CD14-positive monocyte (primary cell): Measurements from ENCODE around the gene MYOM3. TPM values are rescaled to one million over a fixed set of nuclear protein-coding genes. Genes with fewer than 3 reads are reported as not detected.

Experiments
- DNase-seq, 3 donors: peaks; one replicate each; pipeline ENCODE4 v3.0.0-alpha.2; 2011 to 2022
- H2AFZ ChIP-seq: 2 replicates; pipeline ENCODE4 v1.6.0; 2012; ENCODE audit warnings: mild to moderate bottlenecking, low read depth, low read length, inconsistent platforms; ENCODE audit not compliant: insufficient read depth, poor library complexity, severe bottlenecking
- H3K27ac ChIP-seq, 2 donors: 1 replicate in 1 of 2; 2 replicates in 1 of 2; pipeline ENCODE4 v1.5.1; 2012 to 2013; ENCODE audit warnings: low read length in 2 of 2, control low read depth in 1 of 2, inconsistent platforms in 1 of 2, low read depth in 1 of 2, mild to moderate bottlenecking in 1 of 2
- H3K27me3 ChIP-seq, 2 donors: one replicate each; pipeline versions ENCODE4 v1.6.0 to v1.6.1; 2011 to 2013; ENCODE audit warnings: low read length in 2 of 2; ENCODE audit not compliant: control insufficient read depth in 2 of 2, insufficient read depth in 2 of 2
- H3K36me3 ChIP-seq, 2 donors: replicated peaks in 1 of 2; 1 replicate in 1 of 2; 2 replicates in 1 of 2; pipeline versions ENCODE4 v1.5.1 to v1.6.1; 2012 to 2013; ENCODE audit warnings: low read length in 2 of 2, control low read depth in 1 of 2, inconsistent platforms in 1 of 2, mild to moderate bottlenecking in 1 of 2; ENCODE audit not compliant: insufficient read depth in 2 of 2, control insufficient read depth in 1 of 2
- H3K4me1 ChIP-seq, 2 donors: 1 replicate in 1 of 2; 2 replicates in 1 of 2; pipeline versions ENCODE4 v1.5.1 to v1.6.1; 2012 to 2013; ENCODE audit warnings: low read length in 2 of 2, control low read depth in 1 of 2, inconsistent platforms in 1 of 2, mild to moderate bottlenecking in 1 of 2, moderate library complexity in 1 of 2; ENCODE audit not compliant: insufficient read depth in 2 of 2, control insufficient read depth in 1 of 2
- H3K4me2 ChIP-seq: replicated peaks from 2 replicates; pipeline ENCODE3; 2012; ENCODE audit warnings: low read length, moderate library complexity, mild to moderate bottlenecking; ENCODE audit not compliant: poor library complexity, severe bottlenecking; ENCODE audit errors: extremely low read depth
- H3K4me3 ChIP-seq, 3 experiments: fragments of 200-600 bp in 1 of 3; sonication (generic) in 1 of 3; replicated peaks in 1 of 3; 1 replicate in 2 of 3; 2 replicates in 1 of 3; pipeline ENCODE4 v1.5.1; 2011 to 2013; ENCODE audit warnings: low read length in 3 of 3, mild to moderate bottlenecking in 3 of 3, control low read depth in 2 of 3, low read depth in 2 of 3, inconsistent platforms in 1 of 3, moderate library complexity in 1 of 3
- H3K79me2 ChIP-seq: 2 replicates; pipeline ENCODE4 v1.6.0; 2012; ENCODE audit warnings: mild to moderate bottlenecking, control low read depth, inconsistent platforms, low read length, moderate library complexity; ENCODE audit not compliant: insufficient read depth
- H3K9ac ChIP-seq: 2 replicates; pipeline ENCODE4 v1.6.0; 2017; ENCODE audit warnings: low read length, mild to moderate bottlenecking; ENCODE audit not compliant: insufficient read depth, poor library complexity, severe bottlenecking
- H3K9me3 ChIP-seq, 2 donors: replicated peaks in 1 of 2; 1 replicate in 1 of 2; 2 replicates in 1 of 2; pipeline versions ENCODE4 v1.5.1 to v1.6.1; 2012 to 2013; ENCODE audit warnings: low read length in 2 of 2, control low read depth in 1 of 2; ENCODE audit not compliant: control insufficient read depth in 1 of 2, insufficient read depth in 1 of 2
- H4K20me1 ChIP-seq: 2 replicates; pipeline ENCODE4 v1.6.0; 2012; ENCODE audit warnings: mild to moderate bottlenecking, low read length, control low read depth, moderate library complexity; ENCODE audit not compliant: insufficient read depth
- H3K27ac Mint-ChIP-seq, 7 donors: one replicate each; pipeline ENCODE4 v1.8.0; 2020; ENCODE audit warnings: mild to moderate bottlenecking in 7 of 7, mixed read lengths in 7 of 7, moderate library complexity in 6 of 7, inconsistent platforms in 2 of 7
- H3K27me3 Mint-ChIP-seq, 3 donors: one replicate each; pipeline ENCODE4 v1.8.0; 2021 to 2022; ENCODE audit warnings: low read depth in 3 of 3, mild to moderate bottlenecking in 3 of 3, mixed read lengths in 3 of 3, moderate library complexity in 3 of 3, inconsistent platforms in 1 of 3
- H3K36me3 Mint-ChIP-seq, 2 donors: one replicate each; pipeline ENCODE4 v1.8.0; 2020; ENCODE audit warnings: mixed read lengths in 2 of 2, inconsistent platforms in 1 of 2, mild to moderate bottlenecking in 1 of 2
- H3K4me1 Mint-ChIP-seq: one replicate; pipeline ENCODE4 v1.8.0; 2020; ENCODE audit warnings: mild to moderate bottlenecking, mixed read lengths
- H3K4me3 Mint-ChIP-seq, 2 donors: one replicate each; pipeline ENCODE4 v1.8.0; 2020; ENCODE audit warnings: mild to moderate bottlenecking in 2 of 2, mixed read lengths in 2 of 2, moderate library complexity in 1 of 2
- H3K9me3 Mint-ChIP-seq, 7 donors: one replicate each; pipeline ENCODE4 v1.8.0; 2020 to 2022; ENCODE audit warnings: mixed read lengths in 7 of 7, mild to moderate bottlenecking in 6 of 7, moderate library complexity in 6 of 7, inconsistent platforms in 2 of 7
- WGBS: methylation state at CpG from one replicate; pipeline ENCODE4 v1.1.5; 2013; ENCODE audit warnings: missing lambda C conversion rate; ENCODE audit not compliant: insufficient coverage; 5-methylcytosine and 5-hydroxymethylcytosine counted together
- intact Hi-C, 2 donors: fragments of 100-400 bp; cut with micrococcal nuclease; formaldehyde crosslinking; loops; one replicate each; pipeline versions ENCODE4 v1.15.0 to v1.15.1; 2023
- polyA plus RNA-seq, 3 donors: library from polyadenylated mRNA; depleted of rRNA in 1 of 3; unstranded in 2 of 3; stranded (reverse) in 1 of 3; fragments of 300-500 nt in 2 of 3; fragments of >200 nt in 1 of 3; fragmentation: Illumina TruSeq in 2 of 3; gene quantifications; 1 replicate in 2 of 3; 2 replicates in 1 of 3; pipeline ENCODE4 v1.2.3, GENCODE V29; 2012 to 2021
- TF ChIP-seq, protein P1 (sequence below): fragments of 200-600 bp; IDR thresholded peaks from one replicate; pipeline ENCODE4 v1.8.0; 2022; ENCODE audit warnings: antibody characterized with exemption, mild to moderate bottlenecking

Gene MYOM3
- polyA plus RNA-seq, 3 donors: not detected

DNA sequence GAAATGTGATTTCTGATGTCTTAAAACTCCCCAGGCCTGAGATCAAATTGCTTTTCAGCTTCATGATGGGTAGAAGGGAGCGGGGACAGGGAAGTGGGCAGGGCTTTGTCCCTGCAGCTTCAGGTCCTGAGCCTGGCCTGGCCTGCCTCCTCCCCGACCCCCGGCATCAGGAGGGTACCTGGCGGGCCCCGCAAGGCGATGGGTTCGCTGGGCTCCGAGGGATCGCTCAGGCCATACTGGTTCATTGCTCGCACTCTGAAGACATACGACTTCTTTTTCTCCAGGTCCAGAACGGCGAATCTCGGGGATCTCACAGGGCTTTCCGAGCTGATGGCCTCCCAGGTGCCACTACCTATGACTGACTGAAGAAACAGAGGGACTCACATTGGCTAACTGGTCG, 25.5 kb downstream of the MYOM3 start:
- H3K9ac ChIP-seq: no peak overlapping the region
- intact Hi-C loops: no loop called here
- no peak overlapping the region for H3K4me2 ChIP-seq
- no peaks in the 10 kb centered on the region for H3K9me3 ChIP-seq
- H3K27ac Mint-ChIP-seq: no peak overlapping the region
- H3K4me1 ChIP-seq: no peaks in the 10 kb centered on the region
- TF ChIP-seq, protein P1, sequence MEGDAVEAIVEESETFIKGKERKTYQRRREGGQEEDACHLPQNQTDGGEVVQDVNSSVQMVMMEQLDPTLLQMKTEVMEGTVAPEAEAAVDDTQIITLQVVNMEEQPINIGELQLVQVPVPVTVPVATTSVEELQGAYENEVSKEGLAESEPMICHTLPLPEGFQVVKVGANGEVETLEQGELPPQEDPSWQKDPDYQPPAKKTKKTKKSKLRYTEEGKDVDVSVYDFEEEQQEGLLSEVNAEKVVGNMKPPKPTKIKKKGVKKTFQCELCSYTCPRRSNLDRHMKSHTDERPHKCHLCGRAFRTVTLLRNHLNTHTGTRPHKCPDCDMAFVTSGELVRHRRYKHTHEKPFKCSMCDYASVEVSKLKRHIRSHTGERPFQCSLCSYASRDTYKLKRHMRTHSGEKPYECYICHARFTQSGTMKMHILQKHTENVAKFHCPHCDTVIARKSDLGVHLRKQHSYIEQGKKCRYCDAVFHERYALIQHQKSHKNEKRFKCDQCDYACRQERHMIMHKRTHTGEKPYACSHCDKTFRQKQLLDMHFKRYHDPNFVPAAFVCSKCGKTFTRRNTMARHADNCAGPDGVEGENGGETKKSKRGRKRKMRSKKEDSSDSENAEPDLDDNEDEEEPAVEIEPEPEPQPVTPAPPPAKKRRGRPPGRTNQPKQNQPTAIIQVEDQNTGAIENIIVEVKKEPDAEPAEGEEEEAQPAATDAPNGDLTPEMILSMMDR: no peak
- no peaks in the 10 kb centered on the region for H3K36me3 Mint-ChIP-seq
- peaks cover 3 to 7% (median 6%) of the 10 kb centered on the region in 3 donors for H3K27me3 Mint-ChIP-seq
- H3K9me3 Mint-ChIP-seq: no peaks in the 10 kb centered on the region
- no peak overlapping the region for H3K4me3 Mint-ChIP-seq
- 97% methylated on average over 16 of the region's 16 CpGs for WGBS
- no peak overlapping the region for H3K27ac ChIP-seq
- no peaks in the 10 kb centered on the region for H3K36me3 ChIP-seq
- no peaks in the 10 kb centered on the region for H4K20me1 ChIP-seq
- H3K4me1 Mint-ChIP-seq: no peaks in the 10 kb centered on the region
- no peaks in the 10 kb centered on the region for H3K79me2 ChIP-seq
- no peaks in the 10 kb centered on the region for H3K27me3 ChIP-seq
- DNase-seq: no peak
- H3K4me3 ChIP-seq: no peak overlapping the region
- no peak overlapping the region for H2AFZ ChIP-seq

DNA sequence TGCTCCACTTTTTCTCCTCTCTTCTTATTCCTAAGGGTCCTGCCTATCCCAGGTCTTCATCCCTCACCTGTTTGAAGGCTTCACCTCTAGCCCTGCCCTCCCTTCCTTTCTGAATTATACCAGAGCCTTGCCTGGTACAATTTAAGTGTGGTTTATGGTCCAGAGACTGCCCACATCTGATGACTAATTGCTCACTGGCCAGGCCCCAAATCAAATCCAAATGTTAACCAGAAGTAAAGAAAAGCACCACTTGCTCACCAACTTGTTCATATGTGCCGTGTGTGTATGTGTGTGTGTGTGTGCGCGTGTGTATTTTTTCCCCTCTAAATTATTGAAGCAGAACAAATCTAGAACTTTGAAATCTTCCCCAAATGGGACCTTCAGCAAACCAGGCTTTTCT, 26.4 kb downstream of the MYOM3 start:
- no CpG with 5 or more reads among the region's 3 CpGs for WGBS

More for the DNA sequence above, 26.4 kb downstream of the MYOM3 start:
- TF ChIP-seq, protein P1: no peak
- Histone ChIP-seq H3K4me2 (no peak overlapping the region), H3K9ac (no peak overlapping the region), H3K79me2 (no peaks in the 10 kb centered on the region), H2AFZ (no peak overlapping the region), H3K27me3 (no peaks in the 10 kb centered on the region), H3K36me3 (no peaks in the 10 kb centered on the region), H3K4me3 (no peak overlapping the region), H4K20me1 (no peaks in the 10 kb centered on the region), H3K4me1 (no peaks in the 10 kb centered on the region), H3K9me3 (no peaks in the 10 kb centered on the region), H3K27ac (no peak overlapping the region)
- no peak overlapping the region for H3K4me3 Mint-ChIP-seq
- intact Hi-C loops: no loop called here
- H3K27ac Mint-ChIP-seq: no peak overlapping the region
- no peaks in the 10 kb centered on the region for H3K9me3 Mint-ChIP-seq
- no peaks in the 10 kb centered on the region for H3K36me3 Mint-ChIP-seq
- DNase-seq: no peak
- peaks cover 5 to 7% (median 6%) of the 10 kb centered on the region in 3 donors for H3K27me3 Mint-ChIP-seq
- no peaks in the 10 kb centered on the region for H3K4me1 Mint-ChIP-seq
